Stimulated activated naive CD4-positive, alpha-beta T cell (primary cell): ENCODE results near the gene HIPK3.

Experiments
- DNase-seq, 6 experiments: peaks; one replicate each; lab custom pipeline; 2025; lab: John Stamatoyannopoulos, UW

The HIPK3 gene

DNA sequence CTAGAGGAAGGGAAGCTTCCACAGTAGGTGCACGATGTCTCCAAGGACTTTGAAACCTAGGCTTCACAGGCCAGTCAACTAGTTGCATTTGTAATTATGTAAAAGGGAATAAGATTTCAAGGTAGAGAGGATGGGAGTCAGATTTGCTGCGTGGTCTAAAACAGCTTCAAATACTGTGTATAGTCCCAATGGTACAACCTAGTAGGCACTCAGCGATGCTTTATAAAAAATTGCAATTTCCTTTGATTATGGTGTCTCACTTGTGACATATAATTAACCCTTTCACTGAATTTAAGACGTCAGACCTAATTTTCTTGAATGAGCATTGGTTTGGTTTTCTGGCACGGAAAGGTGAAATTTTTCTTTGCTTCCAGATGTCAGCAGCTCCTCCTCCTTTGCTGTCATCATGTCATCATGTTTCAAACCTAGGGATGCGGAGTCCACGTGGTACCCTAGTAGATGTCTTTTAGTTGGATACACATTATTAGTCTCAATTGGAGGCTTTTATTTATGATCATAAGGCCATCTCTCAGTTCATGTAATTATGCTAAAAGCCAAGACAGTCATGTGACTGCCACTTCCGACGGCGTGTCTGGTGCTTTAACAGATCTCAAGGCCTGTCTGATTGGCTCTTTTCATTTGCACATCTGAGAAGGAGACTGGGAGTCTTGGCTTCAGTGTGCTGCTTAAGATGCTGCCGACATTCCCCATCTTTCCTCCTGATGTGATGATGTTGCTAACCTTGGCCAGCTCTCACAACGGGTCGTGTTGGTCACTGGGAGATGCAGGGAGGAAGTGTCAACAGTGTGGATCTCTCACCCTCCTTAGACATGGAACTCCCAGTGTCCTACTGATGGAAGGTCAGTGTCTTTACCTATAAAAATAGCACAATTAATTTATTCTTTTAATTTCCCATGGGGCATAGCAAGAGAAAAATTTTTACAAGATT is 134.0 kb downstream of the HIPK3 start:
- no peak for DNase-seq

DNA sequence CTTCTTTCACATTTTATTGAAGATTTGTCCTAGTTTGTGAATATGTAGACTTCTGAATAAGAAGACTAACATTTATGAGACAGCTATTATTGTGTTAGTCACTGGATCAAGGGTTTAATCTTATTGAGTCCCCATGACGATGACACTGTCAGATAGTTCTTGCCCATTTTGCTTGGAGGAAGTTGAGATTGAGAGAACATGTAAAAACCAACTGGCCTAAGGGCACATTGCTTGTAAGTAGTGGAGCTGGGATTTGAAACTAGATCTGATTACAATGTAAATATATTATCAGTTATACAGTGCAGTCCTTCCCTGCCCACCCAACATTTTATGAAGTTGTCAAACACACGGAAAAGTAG is 134.7 kb downstream of the HIPK3 start:
- DNase-seq, result no peak

DNA sequence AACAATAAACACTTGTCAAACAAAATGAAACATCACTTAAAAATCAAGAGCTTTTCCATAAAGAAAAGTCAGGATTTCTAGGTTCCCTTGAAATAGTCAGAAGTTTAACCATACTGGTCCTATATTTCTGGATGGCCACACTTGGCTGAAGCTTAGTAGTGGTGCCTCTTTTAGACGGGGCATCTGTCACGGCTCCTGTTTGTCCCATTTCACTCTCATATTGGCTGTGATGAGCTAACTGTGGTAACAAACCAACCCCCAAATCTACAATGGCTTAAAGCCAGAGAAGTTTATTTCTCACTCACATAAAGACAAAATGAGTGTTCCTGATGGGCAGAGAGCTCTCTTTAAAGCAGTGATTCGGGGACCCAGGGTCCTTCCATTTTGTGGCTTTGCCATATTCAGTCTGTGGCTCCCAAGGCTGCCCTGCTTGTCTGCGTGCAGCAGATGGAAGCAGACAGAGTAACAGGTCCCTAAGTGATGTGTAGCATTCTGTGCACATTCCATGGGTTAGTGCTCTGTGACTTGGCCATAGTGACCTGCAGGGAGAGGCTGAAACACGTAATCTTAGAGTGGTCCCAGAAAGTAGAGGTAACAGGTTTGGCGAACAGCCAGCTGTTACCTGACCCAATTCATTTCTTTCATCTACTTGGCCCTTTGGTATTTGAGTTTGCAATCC is 137.4 kb downstream of the HIPK3 start:
- no peak for DNase-seq

DNA sequence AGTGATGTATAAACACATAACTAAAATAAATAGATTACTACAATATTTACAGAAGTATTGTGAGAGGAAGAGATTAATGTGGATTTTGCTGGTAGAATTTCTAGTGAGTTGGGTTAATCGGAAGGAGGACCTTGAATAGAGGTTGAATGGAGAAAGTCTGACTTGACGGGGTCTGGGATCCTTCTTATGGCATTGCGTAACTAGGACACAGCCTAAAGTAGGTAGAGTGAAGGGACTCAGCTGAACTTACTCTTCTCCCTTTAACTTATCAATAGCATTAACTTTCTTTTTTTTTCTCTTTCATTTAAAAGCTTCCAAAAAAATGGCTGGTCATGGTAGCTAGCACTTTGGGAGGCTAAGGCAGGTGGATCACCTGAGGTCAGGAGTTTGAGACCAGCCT is 139.2 kb downstream of the HIPK3 start:
- no peak for DNase-seq

- no peak for DNase-seq
Observed at GRCh38 chr11:33399421-33399820, 142.2 kb downstream of the HIPK3 start.

GRCh38 chr11:33402066-33402465 is 144.9 kb downstream of the HIPK3 start:
- DNase-seq, result no peak

GRCh38 chr11:33403344-33403743 is 146.2 kb downstream of the HIPK3 start:
- no peak for DNase-seq

GRCh38 chr11:33405834-33406602 is 148.8 kb downstream of the HIPK3 start:
- no peak for DNase-seq
